Lower leg skin (tissue), 3 donors: Measurements from ENCODE around the gene ORMDL2.

ENCODE experiments used
- CTCF ChIP-seq, 3 donors: fragments of 450-650 bp; IDR thresholded peaks; one replicate each; pipeline ENCODE4 v1.5.1; 2016; ENCODE audit warnings: antibody characterized with exemption in 3 of 3, mild to moderate bottlenecking in 3 of 3, moderate library complexity in 2 of 3
- POLR2A ChIP-seq, 2 donors: fragments of 450-650 bp; IDR thresholded peaks; one replicate each; pipeline ENCODE4 v1.6.1; 2016 to 2017; ENCODE audit warnings: antibody characterized with exemption in 2 of 2, mild to moderate bottlenecking in 1 of 2, moderate library complexity in 1 of 2

GRCh38 chr12:55789893-55790292 lies 27.9 kb upstream of the ORMDL2 start:
- TF ChIP-seq CTCF (IDR thresholded peaks at IDR 0.05) (no peak), POLR2A (IDR thresholded peaks at IDR 0.05) (no peak)
